Left colon (tissue), 2 donors: Measurements from ENCODE around the gene ERICH2. TPM values are rescaled to one million over a fixed set of nuclear protein-coding genes. Genes with fewer than 3 reads are reported as not detected.

Experiments
- ATAC-seq: fragments of 200-7000 bp; cut with Tn5 transposase; one replicate; pipeline ENCODE4 v1.9.1; 2020; ENCODE audit warnings: mild to moderate bottlenecking, moderate library complexity
- DNase-seq, 2 donors: peaks; one replicate each; pipeline ENCODE4 v3.0.0-alpha.2; 2020
- intact Hi-C, 2 donors: fragments of 100-400 bp; cut with DNase I in 1 of 2; cut with micrococcal nuclease in 1 of 2; formaldehyde crosslinking; loops; one replicate each; pipeline versions ENCODE4 v1.11.2 to v1.14.0; 2022; cut with DNase I, micrococcal nuclease
- total RNA-seq, 2 donors: library from RNA; stranded (reverse); fragmentation: NEBNext Ultra II Directional; extraction: Animal tissue kit (Norgen Biotek cat#: 25700); gene quantifications; one replicate each; pipeline ENCODE4 v1.2.1, GENCODE V29; 2021
- donor health status: DM: no; HTN: no; CAD: no.
- donor health status: DM: yes; HTN: yes; CAD: no.

Gene ERICH2
- total RNA-seq, 2 donors from 2014 or later, result not detected

- intact Hi-C loops, result loop anchor here in 1 of 2 donors (10.0 kb wide), 2 partner anchors 410 to 450 kb away; no protein-coding TSS in a partner anchor
- no peak for DNase-seq
- no peak for ATAC-seq
These were observed 44.5 kb downstream of the ERICH2 start for GRCh38 chr2:170814533-170815230.

DNA sequence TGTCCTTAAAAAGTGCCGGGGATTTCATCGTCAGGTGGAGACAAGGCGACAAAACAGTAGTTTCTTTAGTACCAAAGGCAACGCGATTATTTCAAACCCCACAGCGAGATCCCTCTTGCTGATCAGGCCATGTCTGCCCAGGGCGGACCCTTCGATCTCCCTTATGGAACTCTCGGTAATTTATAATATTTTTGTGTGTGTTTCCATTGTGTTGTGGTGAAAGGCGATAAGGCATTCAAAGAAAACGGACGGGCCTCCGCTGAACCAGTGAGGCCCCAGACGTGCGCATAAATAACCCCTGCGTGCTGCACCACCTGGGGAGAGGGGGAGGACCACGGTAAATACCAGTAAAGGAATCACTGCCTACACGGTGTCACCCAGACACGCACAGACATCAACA is 45.1 kb downstream of the ERICH2 start:
- ATAC-seq, result no peak
- intact Hi-C loops, result loop anchor here in 1 of 2 donors (10.0 kb wide), 2 partner anchors 411 to 451 kb away; no protein-coding TSS in a partner anchor
- DNase-seq, result no peak

DNA sequence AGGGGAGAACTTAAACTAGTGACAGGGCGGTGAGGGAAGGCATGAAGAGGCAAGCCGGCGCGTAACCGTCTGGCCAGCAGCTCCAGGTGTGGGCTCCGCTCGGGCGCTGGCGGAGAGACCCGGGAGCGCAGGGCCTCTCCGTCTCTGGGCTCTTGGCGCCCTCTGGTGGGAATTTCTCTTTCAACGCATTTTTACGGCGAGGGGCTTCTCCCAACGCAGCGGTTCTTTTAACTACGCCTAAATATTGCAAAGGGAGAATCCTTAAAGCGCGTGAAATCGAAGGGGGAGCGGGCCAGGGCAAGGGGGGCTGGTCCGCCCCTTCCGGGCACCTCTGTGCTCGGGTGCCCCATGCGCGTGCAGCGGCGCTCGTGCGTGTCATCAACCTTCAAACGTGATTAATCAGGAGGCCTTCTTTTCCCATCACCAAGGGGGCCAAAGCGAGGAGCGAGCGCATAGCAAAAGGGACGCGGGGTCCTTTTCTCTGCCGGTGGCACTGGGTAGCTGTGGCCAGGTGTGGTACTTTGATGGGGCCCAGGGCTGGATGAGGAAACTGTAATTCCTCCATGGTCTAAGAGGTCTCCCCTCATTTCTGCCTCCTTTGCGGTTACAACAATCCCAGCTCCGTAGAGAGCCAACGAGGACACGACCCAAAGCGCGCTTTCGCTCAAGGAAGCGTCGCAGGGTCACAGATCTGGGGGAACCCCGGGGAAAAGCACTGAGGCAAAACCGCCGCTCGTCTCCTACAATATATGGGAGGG is 45.7 kb downstream of the ERICH2 start:
- DNase-seq (peak in 1 of 2 donors; percentile 73), ATAC-seq (peak; percentile 72)
- intact Hi-C loops, result loop anchor here in 1 of 2 donors (10.0 kb wide), 2 partner anchors 411 to 451 kb away; no protein-coding TSS in a partner anchor

DNA sequence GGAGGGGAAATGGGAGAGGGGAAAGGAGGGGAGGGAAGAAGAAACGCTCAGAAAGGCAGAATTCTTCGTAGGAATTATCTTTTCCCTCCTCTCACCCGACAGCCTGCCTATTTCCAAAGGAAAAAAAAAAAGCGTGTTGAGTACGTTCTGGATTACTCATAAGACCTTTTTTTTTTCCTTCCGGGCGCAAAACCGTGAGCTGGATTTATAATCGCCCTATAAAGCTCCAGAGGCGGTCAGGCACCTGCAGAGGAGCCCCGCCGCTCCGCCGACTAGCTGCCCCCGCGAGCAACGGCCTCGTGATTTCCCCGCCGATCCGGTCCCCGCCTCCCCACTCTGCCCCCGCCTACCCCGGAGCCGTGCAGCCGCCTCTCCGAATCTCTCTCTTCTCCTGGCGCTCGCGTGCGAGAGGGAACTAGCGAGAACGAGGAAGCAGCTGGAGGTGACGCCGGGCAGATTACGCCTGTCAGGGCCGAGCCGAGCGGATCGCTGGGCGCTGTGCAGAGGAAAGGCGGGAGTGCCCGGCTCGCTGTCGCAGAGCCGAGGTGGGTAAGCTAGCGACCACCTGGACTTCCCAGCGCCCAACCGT is 46.4 kb downstream of the ERICH2 start, which contains the start of gene GAD1:
Gene GAD1 (plus strand): TSS at position 384 of the 589 bp plus-strand sequence. CDS start 1,705 bp downstream, outside the sequence.
- DNase-seq, result peak; percentile 75 to 79
- intact Hi-C loops, result loop anchor here in 1 of 2 donors (10.0 kb wide), 2 partner anchors 412 to 452 kb away; no protein-coding TSS in a partner anchor
- ATAC-seq, result peak; percentile 90

DNA sequence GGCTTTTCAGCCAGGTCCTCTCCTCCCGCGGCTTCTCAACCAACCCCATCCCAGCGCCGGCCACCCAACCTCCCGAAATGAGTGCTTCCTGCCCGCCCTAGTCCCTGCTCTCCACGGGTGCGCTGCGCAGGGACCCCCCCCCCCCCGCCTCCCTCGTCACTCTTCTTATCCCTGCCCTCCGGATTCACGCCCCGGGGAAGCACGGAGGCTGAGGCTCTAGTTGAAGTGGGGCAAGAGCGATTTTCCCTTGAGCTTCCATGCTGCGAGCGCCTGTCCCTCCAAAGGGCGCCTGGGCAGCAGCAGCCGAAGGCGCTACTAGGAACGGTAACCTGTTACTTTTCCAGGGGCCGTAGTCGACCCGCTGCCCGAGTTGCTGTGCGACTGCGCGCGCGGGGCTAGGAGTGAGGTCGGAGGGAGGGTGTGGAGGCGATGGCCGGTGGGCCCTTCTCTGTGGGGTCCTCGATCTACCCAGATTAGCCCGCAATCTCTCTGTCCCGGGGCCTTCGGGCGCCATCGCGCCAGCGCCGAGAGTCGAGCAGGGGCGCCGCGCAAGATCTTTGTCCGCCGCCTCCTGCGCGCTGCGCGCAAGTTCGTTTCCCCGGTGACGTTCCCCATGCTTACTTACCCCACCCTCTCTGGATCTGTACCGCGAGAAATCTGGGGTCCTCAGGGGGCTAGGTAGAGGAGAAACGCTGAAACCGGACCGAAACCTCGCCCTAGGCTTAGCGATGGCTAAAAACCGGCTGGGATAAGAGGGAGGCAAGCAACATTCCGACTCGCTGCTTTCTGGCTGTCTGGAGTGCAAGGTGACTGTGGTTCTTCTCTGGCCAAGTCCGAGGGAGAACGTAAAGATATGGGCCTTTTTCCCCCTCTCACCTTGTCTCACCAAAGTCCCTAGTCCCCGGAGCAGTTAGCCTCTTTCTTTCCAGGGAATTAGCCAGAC is 47.2 kb downstream of the ERICH2 start:
- ATAC-seq, result no peak
- no peak for DNase-seq
- intact Hi-C loops, result loop anchor here in 1 of 2 donors (10.0 kb wide), 2 partner anchors 413 to 453 kb away; no protein-coding TSS in a partner anchor

DNA sequence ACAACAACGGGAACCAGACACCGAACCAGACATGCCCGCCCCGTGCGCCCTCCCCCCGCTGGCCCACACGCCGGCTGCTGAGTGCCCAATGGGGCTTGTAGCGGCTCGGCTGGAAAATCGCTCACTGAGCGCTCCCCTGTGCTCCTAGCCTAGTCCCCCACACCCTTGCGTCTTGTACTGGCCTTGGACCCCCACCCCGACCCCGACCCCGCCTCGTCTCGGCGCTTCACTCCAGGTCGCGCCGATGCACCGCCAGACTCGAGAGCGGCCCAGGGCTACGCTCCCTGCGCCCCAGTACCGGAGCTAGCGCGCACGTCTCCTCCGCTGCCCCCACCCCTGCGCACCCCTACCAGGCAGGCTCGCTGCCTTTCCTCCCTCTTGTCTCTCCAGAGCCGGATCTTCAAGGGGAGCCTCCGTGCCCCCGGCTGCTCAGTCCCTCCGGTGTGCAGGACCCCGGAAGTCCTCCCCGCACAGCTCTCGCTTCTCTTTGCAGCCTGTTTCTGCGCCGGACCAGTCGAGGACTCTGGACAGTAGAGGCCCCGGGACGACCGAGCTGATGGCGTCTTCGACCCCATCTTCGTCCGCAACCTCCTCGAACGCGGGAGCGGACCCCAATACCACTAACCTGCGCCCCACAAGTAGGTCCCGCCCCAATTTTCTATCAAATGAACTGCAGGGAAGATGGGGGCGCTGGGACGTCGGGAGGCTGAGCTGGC is 48.0 kb downstream of the ERICH2 start:
- ATAC-seq, result no peak
- no peak for DNase-seq
- intact Hi-C loops, result loop anchor here in 1 of 2 donors (10.0 kb wide), 2 partner anchors 413 to 453 kb away; no protein-coding TSS in a partner anchor

DNA sequence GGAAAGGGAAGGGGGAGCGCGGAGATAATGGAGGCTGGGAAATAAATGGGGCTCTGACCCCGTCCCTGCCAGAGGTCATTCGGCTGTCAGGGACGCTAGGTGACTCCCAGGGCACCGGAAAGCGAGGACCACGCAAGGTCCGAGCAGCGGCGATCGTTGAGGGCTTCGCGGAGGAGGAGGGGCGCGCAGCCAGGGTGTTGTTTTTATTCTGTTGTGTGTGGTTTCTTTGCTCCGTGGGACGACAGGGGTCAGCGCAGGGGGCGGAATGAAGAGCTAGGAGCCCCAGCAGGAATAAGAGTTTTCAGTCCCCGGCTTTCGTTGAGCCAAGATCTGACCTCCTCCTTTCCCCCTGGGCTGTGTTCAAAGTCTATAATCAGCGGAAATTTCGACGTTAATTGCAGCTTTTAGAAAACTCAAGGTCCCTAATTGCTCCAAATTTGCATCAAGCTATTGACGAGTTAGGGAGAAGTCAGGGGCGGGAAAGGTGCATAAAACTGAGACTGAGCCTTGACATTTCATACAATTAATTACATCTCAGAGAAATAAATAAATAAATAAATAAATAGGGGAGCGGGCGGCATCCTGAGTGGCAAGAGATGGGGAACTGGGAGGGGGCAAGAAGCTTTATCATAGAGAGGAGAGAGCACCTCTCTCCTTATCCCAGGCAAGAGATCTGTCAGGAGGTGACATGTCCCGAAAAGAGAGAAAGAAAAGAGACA is 48.7 kb downstream of the ERICH2 start:
- intact Hi-C loops, result loop anchor here in 1 of 2 donors (10.0 kb wide), 2 partner anchors 414 to 454 kb away; no protein-coding TSS in a partner anchor
- DNase-seq (no peak), ATAC-seq (no peak)

GRCh38 chr2:170819680-170820664 is 49.8 kb downstream of the ERICH2 start:
- DNase-seq (no peak), ATAC-seq (no peak)
- intact Hi-C loops, result loop anchor here in 1 of 2 donors (10.0 kb wide), 2 partner anchors 415 to 455 kb away; no protein-coding TSS in a partner anchor

DNA sequence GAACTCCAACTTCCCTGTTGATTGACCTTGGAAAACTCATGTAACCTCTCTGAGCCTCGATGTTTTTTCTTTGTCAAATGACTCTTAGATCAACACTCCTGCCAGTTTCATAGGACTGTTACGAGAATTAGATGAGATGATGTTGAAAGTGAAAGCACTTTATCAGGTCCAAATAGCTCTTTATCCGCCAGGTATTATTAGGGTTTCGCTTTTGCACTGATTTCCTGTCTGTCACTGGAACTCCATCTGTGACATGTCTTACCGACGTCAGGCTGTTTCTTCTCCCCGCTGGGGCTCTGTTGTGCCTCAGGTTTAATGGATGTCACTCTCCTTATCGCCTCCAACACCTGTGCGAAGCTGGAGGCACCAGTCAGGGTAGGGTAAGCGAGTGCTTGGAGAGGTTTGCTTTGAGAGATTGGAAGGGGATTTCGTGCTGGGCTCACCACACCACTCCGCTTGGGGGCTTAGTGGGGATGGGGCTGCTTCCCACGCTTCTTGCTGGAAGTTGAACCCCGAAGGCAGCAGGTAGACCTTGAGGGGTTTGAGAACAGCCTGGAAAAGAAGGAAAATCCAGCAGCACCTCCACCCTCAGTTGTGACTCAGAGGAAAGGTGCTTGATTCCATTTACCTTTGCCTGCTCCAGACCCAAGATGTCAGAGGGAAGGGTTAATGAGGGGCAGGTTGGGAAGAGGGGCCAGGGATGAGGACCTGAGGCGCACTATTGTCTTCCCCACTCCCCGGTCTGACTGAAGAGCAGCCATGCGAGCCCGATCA is 50.8 kb downstream of the ERICH2 start:
- DNase-seq (no peak), ATAC-seq (no peak)
- intact Hi-C loops, result no loop called here

DNA sequence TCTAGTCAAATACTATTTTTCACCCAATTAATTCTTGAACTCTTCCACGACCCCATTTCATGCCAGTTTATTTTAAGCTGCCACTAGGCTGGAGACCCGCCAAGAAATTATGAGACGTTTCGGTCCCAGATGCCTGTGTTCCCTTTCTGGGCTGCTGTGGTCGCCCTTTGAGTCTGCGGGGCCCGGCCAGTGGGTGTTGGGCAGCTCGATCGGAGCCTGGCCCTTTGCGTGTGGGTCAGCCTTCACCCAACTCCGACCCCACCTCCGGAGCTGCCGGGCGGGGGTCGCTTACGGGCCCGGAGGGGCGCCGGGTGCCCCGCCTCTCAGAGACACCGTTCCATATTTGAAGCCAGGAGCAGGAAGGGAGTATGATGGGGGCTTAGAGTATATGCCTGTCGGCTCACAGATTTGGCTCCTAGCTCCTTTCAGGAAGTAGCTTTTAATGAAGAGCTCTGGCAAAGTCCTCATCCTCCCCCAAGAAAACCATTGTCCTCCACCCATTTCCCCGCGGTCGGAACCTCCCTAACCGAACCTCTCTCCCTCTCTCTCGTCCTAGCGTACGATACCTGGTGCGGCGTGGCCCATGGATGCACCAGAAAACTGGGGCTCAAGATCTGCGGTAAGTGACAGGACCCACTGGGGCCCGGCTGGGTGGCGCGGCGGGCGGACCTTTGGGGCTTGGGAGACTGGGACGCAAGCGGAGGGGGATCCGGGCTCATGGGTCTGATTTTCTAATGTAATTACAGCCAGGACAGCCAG is 51.5 kb downstream of the ERICH2 start:
- intact Hi-C loops, result no loop called here
- DNase-seq (no peak), ATAC-seq (no peak)

DNA sequence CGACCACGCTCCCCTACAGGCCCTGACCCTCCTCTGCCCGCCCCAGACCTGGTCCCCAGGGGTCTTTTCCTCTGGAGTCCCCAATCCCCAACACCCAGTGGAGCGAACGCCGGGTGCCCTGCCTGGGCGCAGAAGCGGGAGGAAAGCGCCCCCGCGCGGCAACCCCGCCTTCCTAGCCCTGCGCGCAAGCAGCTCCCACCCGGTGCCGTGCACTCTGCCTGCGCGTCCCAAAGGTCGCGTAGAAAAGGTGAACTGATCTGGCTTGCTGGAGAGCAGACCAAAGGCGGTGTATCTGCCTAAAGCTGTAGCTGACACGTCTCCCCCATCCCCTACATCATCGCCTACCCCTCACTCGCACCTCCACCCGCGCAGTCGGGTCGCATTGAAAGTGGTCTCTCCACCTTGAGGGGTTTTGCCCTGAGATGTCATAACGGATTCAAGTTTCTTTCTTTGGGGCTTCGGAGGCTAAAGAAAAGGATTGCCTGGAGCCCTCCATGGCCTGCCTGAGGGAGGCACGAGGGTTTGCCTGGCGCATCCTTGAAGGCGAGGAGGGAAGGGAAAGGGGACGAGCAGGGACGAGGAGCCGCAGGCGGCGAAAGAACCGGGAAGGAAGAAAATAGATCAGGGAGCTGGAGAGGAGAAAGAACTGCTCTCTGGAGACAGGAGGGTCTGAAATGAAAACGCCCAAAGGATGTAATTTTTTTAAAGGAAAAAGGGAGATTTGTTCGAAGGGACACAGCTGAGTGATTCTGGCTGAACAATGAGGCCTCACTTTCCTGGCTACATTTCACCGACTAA is 52.3 kb downstream of the ERICH2 start:
- ATAC-seq, result peak; percentile 33

DNA sequence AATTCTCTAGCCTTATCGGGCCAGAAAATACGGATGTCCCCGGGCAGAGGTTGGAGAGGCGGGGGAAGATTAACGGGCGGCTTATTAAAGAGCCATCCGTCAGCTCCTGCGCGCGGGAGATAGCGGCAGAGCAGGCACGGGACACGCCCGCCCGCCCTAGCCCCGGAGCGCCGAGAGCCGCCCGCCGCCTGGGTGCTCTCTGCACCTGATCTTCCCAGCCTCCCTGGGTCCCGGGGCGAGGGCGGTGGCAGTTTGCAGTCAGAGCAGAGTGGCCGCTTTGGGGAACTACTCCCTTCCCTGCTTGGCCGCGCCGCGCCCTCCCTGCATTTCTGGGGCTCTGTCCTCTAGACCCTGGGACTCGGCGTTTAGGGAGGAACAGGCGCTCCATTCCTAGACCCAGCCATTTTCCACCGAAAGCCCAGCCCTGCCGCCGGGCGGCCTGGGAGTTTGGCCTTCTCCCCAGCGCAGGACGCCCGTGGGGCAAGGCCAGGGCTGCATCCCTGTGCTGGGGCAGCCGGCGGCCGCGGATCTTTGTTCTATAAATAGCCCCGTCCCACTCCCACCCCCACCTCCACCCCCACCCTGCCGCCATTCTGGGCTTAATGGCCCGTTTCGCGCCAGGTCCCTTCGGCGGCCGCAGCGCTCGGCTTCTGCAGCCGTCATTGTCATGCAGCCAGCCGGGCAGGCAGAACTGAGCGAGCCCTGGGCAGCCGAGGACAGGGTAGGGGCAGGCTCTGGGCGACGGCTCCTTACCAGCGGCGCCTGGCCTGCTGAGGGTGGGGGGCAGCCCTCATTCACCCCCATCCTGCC is 53.1 kb downstream of the ERICH2 start:
- DNase-seq, result no peak
- peak; percentile 52 for ATAC-seq
- intact Hi-C loops, result no loop called here

More for the DNA sequence above, 52.3 kb downstream of the ERICH2 start:
- no peak for DNase-seq
- intact Hi-C loops, result no loop called here

GRCh38 chr2:170823898-170824215 is 53.7 kb downstream of the ERICH2 start:
- DNase-seq, result no peak
- intact Hi-C loops, result no loop called here
- ATAC-seq, result no peak
